Measurements from ENCODE around the gene PRTN3.
A peak's percentile ranks its signal among the peaks of the same experiment; 100 is the strongest.
"Not testable (repeated sequence)": the region's sequence is repeated elsewhere in the genome, so short reads cannot be mapped to it uniquely, and the experiment has no call there.

The PRTN3 gene

DNA sequence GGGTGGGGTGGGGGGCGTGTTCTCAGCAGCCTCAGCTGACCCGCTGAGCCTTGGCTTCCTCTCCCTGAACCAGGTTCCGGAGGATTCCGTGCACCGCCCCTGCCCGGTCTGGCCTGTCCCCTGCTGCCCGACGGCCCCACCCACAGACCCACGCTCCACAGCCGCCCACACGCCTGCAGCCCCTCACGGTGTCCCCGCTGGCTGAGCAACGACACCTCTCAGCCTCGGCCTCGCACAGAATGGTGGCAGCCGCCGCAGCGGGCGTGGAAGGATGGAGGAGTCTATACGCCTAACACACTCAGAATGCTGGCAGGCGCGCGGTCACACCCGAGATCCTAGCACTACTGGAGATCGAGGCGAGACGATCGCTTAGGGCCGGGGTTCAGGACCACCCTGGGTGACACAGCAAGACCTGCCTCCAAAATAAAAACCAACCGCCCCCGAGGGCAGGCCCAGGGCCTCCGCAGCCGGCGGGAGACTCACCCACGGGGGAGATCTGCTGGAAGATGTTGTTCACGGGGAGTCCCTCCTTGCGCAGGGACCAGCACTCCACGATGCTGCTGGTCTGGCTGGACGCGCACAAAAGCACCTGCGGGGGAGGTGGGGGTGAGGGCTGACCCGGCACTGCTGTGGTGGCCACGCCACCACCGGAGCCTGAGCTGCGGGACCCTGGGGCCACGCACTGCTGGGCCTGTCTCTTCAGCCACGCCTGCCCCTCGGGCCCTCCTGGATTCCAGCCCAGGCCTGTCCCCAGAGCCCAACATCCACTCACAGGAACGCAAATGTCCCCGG lies 43.8 kb downstream of the PRTN3 start:
- DNase-seq, result no peak

DNA sequence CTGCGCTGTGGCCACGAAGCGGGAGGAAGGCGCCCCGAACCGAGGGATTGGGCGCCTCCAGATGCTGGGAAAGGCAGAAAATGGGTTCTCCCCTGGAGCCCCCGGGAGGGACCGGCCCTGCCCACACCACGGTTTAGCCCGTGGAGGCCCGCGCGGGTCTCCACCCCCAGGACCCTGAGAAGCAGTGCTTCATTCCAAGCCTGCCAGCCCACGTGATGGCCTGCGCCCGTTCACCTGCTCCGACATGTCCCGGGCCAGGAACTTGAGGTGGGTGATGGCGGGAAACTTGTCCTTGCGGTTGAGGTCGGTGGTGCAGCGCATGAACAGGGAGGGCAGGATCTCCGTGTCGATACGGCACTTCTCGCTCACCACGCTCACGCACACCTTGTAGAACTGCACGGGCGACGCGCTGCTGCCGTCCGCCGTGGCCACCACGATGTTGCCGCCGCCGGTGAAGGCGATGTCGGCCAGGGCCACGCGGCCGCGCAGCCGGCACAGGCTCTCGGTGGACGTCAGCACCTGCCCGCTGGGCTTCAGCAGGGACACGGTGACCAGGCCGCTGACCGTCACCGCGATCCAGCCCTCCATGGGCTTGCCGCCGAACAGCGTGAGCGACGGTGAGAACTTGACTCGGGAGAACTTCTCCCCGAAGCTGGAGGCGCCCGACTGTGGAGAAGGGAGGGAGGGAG lies 44.9 kb downstream of the PRTN3 start:
- no peak for DNase-seq

DNA sequence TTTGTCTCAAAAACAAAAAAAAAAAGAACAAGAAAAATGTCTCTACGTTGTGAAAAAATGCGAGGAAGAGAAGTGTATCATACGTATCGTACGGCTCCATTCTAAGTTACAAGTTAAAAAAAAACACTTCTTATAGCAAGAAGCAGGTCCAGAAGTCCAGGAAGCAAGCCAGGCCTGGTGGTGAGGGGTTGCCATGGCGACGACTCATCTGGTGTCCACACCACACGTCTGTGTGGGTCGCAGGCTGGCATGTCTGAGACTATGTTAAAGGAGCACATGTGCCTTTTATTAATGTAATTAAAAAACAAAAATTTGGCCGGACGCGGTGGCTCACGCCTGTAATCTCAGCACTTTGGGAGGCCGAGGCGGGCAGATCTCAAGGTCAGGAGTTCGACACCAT lies 46.3 kb downstream of the PRTN3 start:
- DNase-seq, result no peak

DNA sequence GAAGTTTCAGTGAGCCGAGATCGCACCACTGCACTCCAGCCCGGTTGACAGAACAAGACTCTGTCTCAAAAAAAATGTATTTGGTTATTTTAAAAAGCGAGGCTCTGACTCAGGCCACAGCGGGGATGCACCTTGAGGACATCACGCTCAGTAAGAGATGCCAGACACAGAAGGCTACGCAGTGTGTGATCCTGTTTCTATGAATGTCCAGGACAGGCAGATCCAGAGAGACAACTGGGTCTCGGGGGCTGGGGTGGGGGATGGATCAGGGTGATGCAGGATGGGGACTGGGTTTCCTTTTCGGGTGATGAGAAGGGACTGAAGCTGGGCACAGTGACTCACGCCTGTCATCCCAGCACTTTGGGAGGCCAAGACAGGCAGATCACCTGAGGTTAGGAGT lies 46.8 kb downstream of the PRTN3 start:
- no peak for DNase-seq

DNA sequence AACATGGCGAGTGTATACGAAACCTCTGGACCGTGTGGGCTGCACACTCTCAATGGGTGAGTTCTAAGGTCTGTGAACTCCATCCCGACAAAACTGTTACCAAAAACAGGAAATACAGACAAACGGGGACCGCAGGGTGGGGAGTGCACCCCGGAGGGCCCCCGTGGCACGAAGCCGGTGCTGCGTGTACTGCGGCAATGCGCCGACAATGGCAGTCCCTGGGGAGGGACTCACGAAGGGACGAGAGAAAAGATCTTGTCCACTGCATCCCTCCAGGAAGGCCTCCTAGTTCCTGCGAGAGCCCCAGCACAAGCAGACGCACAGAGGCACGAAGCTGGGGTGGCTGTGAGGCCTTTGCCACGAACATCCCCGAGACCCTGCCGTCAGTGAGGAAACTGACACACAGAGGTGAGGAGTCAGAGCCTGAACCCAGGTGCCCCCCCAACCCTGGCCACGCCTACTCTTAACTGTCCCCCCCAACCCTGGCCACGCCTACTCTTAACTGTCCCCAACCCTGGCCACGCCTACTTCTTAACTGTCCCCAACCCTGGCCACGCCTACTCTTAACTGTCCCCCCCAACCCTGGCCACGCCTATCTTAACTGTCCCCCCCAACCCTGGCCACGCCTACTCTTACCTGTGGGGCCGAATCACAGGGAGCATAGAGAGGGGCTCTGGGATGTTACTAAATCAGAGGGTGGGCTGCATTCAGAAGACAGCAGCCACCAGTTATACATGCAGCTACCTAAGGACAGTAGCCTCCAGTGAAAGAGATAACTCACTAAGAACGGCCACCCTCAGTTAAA lies 48.0 kb downstream of the PRTN3 start:
- DNase-seq, result no peak

DNA sequence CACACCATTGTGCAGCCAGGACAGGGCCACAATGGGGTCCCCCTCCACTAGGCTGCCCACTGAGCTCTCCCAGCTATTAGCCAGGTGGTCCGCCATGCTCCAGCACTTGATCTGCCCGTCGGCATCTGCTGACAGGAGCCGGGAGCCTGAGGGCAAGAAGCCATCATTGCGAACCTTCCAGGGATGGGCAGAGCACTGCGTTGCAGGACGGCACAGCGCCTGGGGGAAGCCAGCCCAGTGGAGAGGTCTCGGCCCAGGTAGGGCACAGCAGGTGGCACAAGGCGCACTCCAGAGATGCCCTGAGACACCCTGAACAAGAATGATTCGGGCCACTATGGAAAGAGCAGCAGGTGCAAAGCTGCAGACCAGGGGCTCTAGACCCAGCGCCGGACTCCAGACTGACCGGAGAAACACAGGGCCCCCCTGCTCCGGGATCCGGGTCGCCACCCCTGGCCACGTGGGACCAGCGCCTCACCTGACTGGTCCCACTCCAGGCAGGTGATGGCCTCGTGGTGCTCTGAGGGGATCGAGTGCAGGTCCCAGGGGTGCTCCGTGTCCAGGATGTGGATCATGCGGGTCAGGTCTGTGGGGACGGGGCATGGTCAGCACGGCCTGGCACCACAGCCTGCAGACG lies 49.0 kb downstream of the PRTN3 start:
- no peak for DNase-seq

DNA sequence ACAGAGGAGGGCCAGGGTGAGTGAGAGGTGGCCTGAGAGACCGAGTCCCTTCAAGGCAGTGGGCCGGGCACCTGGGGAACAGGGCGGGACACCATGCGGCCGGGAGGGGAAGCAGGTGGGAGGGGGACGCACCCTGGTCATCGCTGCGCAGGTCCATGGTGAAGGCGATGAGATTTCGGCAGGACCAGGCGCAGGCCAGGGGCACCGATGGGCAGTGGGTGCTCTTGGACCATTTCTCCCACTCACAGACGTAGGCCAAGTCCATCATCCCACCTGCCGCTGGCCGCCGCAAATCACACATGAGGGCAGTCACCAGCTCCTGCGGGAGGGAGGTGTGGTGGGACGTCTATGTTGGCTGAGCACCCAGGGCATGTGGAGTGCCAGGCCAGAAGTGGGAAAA lies 50.0 kb downstream of the PRTN3 start:
- DNase-seq, result no peak

DNA sequence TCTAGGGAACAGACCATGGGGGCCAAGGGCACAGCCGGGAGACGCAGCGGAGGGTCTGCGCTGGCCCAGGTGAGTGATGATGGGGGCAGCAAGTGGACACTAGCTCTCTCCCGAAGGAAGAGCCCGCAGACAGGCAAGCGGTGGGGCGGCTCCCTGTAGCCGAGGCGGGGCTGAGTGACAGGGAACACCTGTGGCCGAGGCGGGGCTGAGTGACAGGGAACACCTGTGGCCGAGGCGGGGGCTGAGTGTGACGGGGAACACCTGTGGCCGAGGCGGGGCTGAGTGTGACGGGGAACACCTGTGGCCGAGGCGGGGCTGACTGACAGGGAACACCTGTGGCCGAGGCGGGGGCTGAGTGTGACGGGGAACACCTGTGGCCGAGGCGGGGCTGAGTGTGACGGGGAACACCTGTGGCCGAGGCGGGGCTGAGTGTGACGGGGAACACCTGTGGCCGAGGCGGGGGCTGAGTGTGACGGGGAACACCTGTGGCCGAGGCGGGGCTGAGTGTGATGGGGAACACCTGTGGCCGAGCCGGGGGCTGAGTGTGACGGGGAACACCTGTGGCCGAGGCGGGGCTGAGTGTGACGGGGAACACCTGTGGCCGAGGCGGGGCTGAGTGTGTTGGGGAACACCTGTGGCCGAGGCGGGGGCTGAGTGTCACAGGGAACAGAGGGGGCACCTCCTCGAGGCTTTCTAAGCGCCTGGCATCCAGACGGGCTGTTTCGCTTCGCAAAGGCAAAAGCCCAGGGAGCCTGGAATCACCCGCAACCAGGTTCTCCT lies 50.8 kb downstream of the PRTN3 start:
- not testable (repeated sequence) for DNase-seq

DNA sequence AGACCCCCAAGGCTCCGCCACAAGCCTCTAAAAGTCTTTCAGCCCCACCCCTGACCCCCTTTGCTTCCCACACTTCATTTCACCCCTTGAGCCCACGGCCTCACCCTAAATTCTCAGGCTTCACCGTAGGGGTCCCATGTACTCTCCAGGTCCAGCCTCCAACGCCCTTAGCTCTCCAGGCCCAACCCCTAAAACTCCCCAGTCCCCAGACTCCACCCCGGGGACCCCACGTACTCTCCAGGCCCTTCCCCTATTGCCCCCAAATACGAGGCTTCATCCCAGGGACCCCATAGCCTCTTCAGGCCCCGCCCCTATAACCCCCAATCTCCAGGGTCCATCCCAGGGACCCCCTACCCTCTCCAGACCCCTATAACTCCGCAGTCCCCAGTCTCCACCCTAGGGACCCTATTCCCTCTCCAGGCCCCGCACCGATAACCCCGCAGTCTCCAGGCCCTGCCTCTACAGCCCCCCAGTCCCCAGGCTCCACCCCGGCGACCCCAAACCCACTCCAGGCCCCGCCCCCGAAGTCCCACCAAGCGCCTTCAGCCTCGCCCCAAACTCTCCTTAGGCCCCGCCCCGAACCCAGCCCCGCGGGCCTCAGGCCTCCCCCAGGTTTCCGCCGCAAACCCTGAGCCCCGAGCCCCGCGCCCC lies 51.6 kb downstream of the PRTN3 start:
- DNase-seq, result no peak

DNA sequence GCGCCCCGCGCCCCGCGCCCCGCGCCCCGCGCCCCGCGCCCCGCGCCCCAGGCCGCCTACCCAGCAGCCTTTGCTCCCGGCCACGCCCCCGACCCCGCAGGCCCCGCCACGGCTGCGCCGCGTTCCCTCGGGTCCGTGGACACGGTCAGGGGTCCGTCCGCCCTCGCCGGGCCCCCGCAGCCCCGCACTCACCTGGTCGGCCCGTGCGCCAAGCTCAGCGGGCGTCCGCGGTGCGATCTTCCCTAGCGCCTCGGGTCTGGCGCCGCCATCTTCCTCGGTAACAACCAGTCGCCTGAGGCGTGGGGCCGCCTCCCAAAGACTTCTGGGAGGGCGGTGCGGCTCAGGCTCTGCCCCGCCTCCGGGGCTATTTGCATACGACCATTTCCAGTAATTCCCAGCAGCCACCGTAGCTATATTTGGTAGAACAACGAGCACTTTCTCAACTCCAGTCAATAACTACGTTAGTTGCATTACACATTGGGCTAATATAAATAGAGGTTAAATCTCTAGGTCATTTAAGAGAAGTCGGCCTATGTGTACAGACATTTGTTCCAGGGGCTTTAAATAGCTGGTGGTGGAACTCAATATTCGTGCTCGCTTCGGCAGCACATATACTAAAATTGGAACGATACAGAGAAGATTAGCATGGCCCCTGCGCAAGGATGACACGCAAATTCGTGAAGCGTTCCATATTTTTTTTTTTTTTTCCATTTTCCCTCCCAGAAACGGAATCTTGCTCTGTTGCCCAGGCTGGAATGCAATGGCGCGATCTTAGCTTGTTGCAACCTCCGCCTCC lies 52.3 kb downstream of the PRTN3 start, which contains the start of the genes MED16 and RNU6-9:
MED16 (minus strand) TSS at position 294 of the 796 bp plus-strand sequence. CDS start 2,056 bp downstream, outside the sequence.
RNU6-9 (plus strand) TSS at position 591 of the 796 bp plus-strand sequence.
- peak; percentile 73 for DNase-seq

DNA sequence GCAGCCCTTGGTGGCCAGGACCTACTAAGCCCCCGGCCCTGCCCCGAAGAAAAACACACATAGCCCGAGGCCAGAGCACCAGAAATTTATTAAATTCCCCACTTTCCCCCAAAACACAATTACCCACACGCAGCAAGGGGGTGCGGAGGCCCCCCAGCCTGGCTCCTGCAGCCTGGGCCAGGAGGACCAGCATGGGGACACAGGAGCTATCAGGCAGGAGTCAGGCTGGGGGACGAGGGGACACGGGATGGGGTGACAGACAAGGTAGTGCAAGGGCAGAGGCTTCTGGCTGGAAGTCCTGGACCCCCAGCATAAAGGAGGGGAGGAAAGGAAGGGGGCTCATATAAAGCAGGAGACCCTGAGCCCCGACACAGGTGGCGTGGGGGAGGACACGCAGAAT lies 55.6 kb downstream of the PRTN3 start:
- DNase-seq, result no peak

DNA sequence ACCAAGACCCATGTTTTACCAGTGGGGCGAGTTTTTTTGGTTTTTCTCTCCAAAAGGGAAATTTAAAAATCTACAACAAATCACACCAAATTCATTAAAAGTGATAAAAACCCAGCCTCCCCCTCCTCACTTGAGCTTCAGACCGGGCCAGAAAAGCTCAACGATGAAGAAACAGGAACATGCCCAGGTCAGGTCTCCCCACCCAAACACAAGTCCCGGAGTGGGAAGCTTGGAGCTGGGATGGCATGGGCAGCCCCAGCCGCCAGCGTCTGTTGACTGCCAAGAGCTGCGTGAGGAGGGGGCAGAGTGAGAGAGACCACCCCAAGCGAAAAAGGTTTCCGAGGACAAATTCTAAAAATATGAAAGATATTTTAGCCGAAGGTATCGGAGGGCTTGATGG lies 56.2 kb downstream of the PRTN3 start:
- no peak for DNase-seq

DNA sequence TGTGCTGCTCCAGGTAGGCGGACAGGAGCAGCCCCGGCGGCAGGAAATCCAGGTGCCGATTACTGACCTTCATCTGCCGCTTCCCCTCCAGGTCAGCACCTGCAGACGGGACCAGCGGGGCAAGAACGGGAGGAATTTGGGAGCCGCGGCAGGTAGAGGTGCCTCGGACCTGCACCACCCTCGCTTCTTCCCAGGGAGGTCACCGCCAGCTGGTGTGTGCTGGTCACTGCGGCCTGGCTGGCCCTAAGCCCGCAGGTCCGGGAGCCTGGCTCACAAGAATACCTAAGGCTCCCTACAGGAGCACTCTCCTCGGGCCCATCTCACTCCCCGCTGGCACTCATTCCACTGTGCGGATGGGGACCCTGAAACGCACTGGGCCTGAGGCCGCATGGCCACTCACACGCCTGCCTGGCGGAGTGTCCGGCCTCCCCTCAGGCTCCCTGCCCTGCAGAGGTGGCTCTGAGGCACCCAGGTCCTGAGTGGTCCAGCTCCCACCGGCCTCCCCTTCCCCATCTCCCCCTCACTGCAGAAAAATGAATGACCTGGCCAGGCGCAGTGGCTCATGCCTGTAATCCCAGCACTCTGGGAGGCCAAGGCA lies 56.7 kb downstream of the PRTN3 start:
- DNase-seq, result no peak

Data from DMS153 (cell line).